Hepatocyte (in vitro differentiated cells): ENCODE data around the gene VSTM2L.

ENCODE experiments used
- EZH2 ChIP-seq: fragments of 200-600 bp; sonication (generic); IDR thresholded peaks from 2 replicates; pipeline ENCODE4 v1.6.1; 2016; ENCODE audit warnings: antibody characterized with exemption, mild to moderate bottlenecking, borderline replicate concordance
- TF ChIP-seq, protein P1 (sequence below): fragments of 200-600 bp; sonication (generic); IDR thresholded peaks from 2 replicates; pipeline ENCODE4 v1.5.1; 2016; ENCODE audit warnings: antibody characterized with exemption, mild to moderate bottlenecking; ENCODE audit not compliant: poor library complexity

DNA sequence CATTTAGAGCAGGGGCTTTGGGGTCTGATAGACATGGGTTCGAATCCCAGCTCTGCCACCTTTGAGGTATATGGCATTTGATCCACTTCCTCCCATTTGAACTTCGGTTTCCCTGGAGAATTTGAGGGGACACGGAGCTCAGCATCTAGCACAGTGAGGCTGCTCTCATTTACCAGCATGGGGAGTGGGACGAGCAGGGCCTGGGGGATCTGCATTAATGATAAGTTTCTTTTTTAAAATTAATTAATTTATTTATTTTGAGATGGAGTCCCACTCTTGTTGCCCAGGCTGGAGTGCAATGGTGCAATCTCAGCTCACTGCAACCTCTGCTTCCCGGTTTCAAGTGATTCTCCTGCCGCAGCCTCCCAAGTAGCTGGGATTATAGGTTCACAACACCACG, 52.6 kb downstream of the VSTM2L start:
- TF ChIP-seq EZH2 = no peak
- TF ChIP-seq, protein P1, sequence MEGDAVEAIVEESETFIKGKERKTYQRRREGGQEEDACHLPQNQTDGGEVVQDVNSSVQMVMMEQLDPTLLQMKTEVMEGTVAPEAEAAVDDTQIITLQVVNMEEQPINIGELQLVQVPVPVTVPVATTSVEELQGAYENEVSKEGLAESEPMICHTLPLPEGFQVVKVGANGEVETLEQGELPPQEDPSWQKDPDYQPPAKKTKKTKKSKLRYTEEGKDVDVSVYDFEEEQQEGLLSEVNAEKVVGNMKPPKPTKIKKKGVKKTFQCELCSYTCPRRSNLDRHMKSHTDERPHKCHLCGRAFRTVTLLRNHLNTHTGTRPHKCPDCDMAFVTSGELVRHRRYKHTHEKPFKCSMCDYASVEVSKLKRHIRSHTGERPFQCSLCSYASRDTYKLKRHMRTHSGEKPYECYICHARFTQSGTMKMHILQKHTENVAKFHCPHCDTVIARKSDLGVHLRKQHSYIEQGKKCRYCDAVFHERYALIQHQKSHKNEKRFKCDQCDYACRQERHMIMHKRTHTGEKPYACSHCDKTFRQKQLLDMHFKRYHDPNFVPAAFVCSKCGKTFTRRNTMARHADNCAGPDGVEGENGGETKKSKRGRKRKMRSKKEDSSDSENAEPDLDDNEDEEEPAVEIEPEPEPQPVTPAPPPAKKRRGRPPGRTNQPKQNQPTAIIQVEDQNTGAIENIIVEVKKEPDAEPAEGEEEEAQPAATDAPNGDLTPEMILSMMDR = no peak
